Stimulated activated CD4-positive, alpha-beta T cell treated with anti-CD3 and anti-CD28 coated beads, Interleukin-2, amount 100 ng/mL, for 4 hours (primary cell): ENCODE data around the gene MUC2.
"Not testable (repeated sequence)": the region's sequence is repeated elsewhere in the genome, so short reads cannot be mapped to it uniquely, and the experiment has no call there.

ENCODE experiments used
- DNase-seq: peaks from one replicate; pipeline ENCODE4 v3.0.0-alpha.2; 2020; ENCODE audit warnings: low read depth

Gene MUC2

GRCh38 chr11:1106387-1106786, 31.7 kb downstream of the MUC2 start:
- no peak for DNase-seq

GRCh38 chr11:1107316-1108245, 32.9 kb downstream of the MUC2 start:
- DNase-seq, result no peak

- DNase-seq, result no peak
These were observed 33.7 kb downstream of the MUC2 start for GRCh38 chr11:1108246-1108900.

GRCh38 chr11:1109101-1109917, 34.6 kb downstream of the MUC2 start:
- no peak for DNase-seq

GRCh38 chr11:1109918-1110705, 35.4 kb downstream of the MUC2 start:
- DNase-seq, result no peak

GRCh38 chr11:1111545-1112212, 37.0 kb downstream of the MUC2 start:
- no peak for DNase-seq

GRCh38 chr11:1112351-1113191, 37.9 kb downstream of the MUC2 start:
- DNase-seq, result no peak

GRCh38 chr11:1113405-1114201, 38.9 kb downstream of the MUC2 start:
- no peak for DNase-seq

GRCh38 chr11:1115292-1115691, 40.6 kb downstream of the MUC2 start:
- not testable (repeated sequence) for DNase-seq

GRCh38 chr11:1116104-1116503, 41.4 kb downstream of the MUC2 start:
- DNase-seq, result no peak

GRCh38 chr11:1116666-1117390, 42.2 kb downstream of the MUC2 start:
- no peak for DNase-seq

- DNase-seq, result no peak
These were observed 43.3 kb downstream of the MUC2 start for GRCh38 chr11:1117992-1118391.

- no peak for DNase-seq
These were observed 44.3 kb downstream of the MUC2 start for GRCh38 chr11:1118755-1119603.

GRCh38 chr11:1119604-1120146, 45.0 kb downstream of the MUC2 start:
- DNase-seq, result no peak

- no peak for DNase-seq
These were observed 46.1 kb downstream of the MUC2 start for GRCh38 chr11:1120532-1121330.

GRCh38 chr11:1121331-1121812, 46.7 kb downstream of the MUC2 start:
- no peak for DNase-seq
